GM18868 (cell line): ENCODE measurements around the gene U2SURP.
"Not testable (repeated sequence)": the region's sequence is repeated elsewhere in the genome, so short reads cannot be mapped to it uniquely, and the experiment has no call there.

Experiments
- ATAC-seq: cut with Tn5 transposase; IDR thresholded peaks from one replicate; pipeline ENCODE4 v1.9.1; 2021; ENCODE audit warnings: mild to moderate bottlenecking, moderate library complexity; ENCODE audit not compliant: unreplicated experiment

U2SURP gene

DNA sequence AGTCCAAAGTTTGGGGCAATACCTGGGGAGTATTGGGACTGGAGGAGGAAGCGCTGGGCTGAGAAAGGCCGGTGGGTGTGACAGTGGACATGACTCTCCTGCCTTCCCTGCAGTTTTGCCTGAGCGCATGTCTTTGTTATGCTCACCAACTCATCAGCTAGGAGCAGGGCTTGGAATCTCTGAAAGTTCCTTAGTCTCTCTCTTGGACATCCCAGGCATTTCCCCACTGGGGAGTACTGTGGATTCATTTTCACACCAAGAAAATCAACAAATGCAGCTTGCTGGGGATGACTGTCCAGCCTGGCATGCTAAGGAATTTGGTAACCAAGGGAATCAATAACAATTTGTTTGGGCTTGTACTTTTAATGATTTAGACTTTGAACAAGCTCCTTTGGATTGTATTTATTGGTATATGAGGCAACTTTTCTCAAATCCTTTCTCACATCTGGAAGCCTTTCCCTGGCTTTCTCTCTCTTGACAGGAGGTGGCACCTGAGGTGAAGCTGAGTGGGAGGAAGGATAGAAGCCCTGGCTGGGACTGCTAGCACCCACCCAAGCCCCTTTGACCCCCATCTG, 69.7 kb downstream of the U2SURP start:
- no peak for ATAC-seq

DNA sequence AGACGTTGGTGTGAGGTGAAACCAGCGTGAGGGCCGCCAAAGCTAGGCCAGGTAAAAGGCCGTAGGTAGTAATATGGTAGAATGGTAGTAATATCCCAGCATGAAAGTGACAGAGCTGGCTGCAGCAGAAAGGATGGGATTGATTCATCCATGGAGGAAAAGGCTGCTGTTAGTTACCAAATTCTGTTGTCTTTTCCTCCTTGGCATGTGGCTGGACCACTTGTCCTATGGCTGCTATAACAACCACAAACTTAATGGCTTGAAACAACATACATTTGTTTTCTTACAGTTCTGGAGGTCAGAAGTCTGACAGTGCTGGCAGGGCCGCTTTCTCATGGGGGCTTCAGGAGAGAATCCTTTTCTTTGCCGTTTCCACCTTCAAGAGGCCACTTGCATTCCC, 70.4 kb downstream of the U2SURP start:
- ATAC-seq = no peak

DNA sequence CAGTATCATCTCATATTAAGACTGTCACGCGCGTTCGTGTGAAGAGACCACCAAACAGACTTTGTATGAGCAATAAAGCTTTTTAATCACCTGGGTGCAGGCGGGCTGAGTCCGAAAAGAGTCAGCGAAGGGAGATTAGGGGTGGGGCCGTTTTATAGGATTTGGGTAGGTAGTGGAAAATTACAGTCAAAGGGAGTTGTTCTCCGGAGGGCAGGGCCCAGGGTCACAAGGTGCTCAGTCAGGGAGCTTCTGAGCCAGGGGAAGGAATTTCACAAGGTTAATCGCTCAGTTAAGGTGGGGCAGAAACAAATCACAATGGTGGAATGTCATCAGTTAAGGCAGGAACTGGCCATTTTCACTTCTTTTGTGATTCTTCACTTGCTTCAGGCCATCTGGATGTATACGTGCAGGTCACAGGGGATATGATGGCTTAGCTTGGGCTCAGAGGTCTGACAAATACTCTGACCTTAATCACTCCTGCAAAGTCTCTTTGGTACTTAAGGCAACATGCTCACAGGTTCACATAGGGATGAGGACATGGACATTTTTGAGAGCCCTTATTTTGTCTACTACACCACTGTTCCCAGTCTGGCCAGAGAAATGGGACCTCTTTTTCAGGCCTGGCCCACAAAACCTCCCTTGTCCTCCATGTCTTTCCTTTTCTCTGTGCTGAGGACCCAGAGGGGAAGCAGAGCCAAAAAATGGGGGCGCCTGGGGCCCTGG, 71.1 kb downstream of the U2SURP start:
- ATAC-seq = not testable (repeated sequence)

DNA sequence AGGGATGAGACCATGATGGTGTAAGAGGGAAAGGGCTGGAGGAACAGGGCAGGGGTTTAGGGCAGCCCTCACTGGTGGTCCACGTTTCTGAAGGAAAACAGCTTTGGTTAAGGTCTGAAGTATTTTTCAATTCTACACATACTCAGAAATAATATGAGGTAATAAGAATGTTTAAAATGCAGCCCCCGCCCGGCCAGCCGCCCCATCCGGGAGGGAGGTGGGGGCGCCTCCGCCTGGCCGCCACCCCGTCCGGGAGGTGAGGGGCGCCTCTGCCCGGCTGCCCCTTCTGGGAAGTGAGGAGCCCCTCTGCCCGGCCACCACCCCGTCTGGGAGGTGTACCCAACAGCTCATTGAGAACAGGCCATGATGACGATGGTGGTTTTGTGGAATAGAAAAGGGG, 72.2 kb downstream of the U2SURP start:
- not testable (repeated sequence) for ATAC-seq

DNA sequence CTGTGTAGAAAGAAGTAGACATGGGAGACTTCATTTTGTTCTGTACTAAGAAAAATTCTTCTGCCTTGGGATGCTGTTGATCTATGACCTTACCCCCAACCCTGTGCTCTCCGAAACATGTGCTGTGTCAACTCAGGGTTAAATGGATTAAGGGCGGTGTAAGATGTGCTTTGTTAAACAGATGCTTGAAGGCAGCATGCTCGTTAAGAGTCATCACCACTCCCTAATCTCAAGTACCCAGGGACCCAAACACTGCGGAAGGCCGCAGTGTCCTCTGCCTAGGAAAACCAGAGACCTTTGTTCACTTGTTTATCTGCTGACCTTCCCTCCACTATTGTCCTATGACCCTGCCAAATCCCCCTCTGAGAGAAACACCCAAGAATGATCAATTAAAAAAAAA, 72.6 kb downstream of the U2SURP start:
- ATAC-seq = not testable (repeated sequence)

DNA sequence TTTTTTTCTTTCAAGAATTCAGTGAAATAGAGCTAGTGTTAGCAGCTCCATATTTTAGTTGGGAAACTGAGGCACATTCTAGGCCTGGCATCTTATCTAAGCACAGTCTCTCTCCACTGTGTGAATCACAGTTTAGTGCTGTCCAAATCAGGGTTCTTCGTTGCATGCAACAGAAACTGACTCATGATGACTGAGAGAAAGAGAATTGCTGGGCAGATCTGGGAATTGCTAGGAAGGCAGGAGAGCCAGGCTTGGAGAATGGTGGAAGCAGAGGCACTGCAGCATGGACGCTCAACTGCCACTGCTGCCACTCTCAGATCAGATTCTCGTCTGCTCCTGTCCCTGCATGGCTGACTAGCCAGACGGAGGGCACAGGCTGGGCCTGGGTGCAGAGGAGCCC, 77.5 kb downstream of the U2SURP start:
- no peak for ATAC-seq

DNA sequence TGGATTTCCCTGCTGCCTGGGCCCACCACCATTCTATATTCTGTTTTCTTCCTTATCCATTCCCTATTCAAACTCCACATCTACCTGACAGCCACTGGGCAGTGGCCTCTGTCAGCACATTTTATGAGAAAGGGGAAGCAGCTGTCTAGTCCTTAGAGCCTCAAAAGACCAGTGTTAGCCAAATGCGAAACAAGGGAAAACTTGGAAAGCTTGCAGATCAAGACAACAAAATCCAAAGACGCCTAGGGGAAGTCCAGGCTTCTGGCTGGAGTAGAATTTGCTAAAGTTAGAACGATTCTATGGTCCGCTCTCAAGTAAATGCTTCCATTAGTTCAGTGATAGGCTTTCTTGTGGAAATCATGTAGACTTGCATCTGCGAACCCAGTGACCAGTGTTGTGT, 78.8 kb downstream of the U2SURP start:
- ATAC-seq = no peak

DNA sequence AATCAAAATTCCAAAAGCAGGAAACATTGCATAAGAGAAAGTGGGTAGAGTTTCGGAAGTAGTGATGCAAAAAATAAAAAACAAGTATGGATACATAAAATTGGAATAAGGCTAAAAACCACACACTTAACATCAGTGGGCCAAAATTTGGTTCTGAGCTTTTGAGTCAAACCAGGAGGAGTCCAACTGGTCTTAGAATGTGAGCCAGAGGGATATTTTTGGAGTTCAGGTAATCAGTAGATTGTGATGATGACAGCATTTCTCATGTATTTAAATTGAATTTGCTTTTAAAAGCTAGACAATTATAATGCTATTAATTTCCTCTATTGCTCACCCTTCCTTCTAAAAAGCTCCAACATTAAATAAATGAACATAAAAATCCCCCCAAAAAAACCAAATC, 80.0 kb downstream of the U2SURP start:
- ATAC-seq = no peak

DNA sequence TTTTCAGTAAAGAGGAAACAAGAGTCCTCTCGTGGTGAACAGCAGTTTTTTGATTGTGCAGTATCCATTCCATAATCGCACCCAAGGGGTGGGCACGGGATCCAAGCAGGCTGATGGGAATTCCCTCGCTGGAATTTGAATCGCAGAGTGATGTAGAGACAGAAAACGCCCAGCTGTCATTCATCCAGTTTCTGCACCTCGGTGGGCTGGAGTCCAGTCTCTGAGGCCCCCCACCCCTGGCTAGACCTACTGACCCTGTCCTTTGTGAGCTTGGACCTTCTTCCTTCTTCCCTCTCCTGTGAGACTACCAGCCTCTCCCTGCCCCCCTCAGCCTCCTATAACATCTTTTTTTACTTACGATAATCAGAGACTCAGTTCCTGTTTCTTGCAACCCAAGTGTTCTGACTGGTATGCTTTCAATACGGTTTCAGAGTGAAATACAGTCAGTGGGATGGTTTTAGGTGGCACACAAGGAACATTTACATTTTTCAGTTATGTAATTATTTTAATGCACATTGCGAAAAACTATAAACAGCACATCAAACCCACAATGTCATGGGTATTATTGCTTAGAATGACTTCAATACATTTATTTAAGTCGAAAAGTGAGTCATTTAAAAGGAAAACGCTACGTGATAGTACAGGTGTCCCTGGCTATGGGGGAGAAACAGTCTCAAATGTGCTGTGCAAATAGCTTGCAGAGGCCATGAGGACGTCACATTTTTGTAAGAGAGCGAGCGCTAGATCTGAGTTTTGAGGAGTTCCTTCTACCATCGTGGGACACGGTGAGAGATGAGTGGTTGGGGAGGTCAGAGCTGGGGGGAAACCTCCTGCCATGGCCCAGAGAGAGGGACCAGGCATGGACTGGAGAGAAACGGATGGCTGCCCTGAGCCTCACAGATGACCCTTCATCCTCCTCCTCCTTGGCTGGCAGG, 80.7 kb downstream of the U2SURP start:
- peak; percentile 82 for ATAC-seq

DNA sequence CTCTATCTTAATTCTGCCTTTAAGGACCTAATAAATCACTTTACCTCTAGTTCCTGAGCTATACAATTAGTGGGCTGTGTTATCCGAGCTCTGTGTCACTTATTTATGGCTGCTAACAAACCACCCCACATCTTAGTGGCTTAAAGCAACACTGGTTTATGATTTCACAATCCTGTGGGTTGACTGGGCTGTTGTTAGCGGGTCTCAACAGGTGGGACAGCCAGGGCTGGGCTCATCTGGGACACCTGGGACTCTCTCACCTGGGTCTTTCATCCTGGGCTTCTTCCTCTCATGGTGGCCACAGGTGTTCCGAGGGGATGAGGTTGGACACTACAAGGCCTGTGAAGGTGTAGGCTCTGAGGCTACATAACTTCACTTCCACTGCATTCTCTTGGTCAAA, 82.4 kb downstream of the U2SURP start:
- ATAC-seq = no peak

DNA sequence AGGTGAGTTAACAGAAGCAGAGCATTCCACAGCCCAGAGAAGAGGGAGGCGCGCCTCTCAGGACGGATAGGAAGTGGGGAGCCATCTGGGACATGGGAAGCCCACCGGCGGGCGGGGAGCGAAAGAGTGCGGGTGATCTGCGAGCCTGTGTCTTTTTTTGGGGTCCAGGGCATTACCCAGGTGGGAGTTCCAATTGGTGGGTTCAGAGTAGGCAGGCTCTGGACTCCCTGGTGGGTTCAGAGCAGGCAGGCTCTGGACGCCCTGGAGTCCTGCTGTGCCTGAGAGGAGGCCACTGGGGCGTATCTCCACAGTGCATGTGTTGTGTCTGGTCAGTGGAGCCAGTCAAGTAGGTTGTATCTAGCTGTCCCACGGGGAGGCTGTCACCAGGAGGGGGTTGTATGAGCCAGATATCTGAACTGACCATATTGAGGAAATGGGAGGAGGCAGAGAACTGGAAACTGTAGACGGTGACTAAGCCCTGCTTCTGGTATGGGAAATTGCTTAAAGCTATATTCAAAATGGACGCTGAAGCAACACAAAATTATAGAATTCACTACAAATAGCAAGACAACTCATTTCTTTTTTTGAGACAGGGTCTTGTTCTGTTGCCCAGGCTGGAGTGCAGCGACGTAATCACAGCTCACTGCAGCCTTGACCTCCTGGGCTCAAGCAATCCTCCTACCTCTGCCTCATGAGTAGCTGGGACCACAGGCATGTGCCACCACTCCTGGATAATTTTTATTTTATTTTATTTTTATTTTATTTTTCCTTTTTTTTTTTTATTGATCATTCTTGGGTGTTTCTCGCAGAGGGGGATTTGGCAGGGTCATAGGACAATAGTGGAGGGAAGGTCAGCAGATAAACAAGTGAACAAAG, 83.7 kb downstream of the U2SURP start:
- peak; percentile 50 for ATAC-seq

DNA sequence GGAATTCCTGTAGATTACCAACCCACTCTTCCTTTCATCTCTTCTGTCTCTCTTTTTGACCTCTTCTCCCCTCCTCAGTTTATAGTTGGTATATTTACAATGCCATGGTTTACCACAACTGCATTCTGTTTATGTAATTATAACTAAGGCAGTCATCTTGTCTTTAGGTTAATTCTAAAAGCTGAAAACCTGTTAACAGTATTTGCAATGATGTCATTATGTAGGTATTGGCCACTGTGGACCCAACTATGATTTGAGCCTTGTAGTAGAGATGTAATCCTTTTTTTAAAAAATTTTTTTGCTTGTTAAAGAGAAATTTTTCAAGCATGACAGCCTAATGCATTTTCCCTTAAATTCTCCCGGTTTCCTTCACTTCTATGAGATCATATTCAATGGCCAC, 87.5 kb downstream of the U2SURP start:
- no peak for ATAC-seq

DNA sequence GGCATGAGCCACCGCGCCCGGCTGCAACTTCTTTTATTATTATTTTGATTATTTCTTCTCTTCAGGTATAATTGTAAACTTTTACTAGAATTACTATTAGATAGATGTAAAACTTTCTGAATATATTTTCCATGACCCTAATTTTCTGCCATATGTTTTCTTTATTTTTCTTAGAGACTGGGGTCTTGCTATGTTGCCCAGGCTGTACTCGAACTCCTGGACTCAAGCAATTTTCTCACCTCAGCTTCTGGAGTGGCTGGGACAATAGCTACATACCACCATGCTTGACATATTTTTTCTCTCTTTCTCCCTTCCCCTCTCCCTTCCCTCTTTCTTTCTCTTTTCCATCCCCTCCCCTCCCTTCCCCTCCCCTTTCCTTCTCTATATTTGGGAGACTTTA, 88.6 kb downstream of the U2SURP start:
- ATAC-seq = no peak

DNA sequence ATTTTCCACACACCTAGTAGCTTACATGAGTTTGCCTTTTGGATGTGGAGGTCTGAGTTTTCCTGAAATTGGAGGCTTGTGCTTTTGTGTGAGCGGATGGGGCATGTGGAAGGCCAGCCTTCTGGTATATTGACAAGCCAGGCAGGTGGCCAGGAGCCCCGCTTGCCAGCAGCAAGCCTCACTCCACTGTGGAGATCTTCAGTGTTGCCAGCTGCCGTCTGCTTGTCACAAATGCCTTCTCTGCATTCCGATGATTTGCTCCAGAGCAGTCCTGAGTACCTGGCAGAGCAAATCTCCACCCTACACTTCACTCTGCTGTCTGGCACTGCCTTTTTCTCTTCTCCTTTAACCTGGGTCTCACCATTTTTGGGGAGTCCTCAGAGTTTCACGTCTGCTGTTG, 89.1 kb downstream of the U2SURP start:
- no peak for ATAC-seq

DNA sequence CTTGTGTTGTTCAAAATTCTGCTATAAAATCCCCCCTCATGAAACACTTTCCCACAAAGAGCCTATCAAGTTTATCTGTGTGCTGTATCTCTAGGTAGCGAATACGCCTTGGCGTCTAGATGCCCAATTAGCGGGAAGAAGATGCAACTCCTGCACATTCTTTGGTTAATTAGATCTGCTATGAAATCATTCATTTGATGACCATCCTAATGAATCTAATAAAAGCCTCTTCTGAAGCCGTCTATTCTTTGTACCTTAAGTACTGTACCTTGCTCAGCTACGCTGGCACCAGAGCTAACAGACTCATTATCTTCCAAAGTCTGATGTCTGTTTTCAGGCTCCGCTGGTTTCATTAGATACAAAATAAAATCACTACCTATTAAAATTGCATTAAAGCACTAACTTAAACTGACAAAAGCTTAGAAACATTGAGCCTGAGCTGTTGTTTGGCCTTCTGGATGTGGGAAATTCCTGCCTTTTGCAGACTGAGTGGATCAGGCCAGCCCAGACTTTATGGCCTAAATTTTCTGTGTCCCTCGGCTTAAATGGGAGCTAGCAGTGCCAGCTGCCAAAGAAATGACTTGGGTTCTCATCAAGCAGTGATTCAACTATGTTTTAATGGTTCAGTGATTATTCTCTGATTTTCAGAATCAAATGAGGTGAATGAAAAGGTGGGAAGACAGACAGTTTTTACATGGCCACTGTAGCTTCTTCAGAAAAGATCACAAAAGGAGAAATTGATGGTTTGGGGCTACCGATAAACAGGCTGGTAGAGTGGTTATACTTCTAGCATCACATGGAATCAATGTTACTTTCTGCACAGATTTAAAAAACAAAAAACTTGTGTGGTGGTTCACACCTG, 89.8 kb downstream of the U2SURP start:
- ATAC-seq = no peak

DNA sequence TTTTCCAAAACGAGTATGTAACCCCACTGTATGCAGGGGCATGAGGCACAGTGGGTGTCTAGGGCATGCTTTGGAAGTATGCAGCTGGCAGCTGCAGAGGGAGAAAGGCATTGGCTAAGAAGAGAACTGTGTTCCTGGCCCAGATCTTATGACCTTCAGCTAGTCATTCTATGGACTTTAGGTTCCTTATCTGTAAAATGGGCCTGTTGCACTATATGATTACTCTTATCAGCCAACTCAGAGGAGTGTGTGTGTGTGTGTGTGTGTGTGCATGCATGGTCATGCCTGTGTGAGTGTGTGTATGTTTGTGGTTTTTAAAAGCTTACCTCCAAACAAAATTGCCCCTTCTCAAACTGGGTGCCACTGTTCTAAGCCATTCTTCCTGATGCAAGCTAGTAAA, 90.8 kb downstream of the U2SURP start:
- ATAC-seq = no peak

DNA sequence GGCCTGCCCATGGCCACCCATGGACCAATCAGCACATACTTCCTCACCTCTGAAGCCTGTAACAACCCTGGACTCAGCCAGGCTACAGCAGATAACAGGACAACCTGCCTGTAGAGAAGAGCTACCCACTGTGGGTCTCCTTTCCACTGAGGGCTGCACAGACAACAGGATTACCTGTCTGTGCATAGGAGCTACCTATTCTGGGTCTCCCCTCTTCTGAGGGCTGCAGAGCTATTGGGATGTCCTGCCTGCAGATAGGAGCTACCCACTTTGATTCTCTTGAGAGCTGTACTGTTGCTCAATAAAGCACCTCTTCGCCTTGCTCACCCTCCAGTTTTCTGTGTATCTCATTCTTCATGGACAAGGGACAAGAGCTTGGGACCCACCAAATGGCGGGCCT, 94.4 kb downstream of the U2SURP start:
- ATAC-seq = no peak

DNA sequence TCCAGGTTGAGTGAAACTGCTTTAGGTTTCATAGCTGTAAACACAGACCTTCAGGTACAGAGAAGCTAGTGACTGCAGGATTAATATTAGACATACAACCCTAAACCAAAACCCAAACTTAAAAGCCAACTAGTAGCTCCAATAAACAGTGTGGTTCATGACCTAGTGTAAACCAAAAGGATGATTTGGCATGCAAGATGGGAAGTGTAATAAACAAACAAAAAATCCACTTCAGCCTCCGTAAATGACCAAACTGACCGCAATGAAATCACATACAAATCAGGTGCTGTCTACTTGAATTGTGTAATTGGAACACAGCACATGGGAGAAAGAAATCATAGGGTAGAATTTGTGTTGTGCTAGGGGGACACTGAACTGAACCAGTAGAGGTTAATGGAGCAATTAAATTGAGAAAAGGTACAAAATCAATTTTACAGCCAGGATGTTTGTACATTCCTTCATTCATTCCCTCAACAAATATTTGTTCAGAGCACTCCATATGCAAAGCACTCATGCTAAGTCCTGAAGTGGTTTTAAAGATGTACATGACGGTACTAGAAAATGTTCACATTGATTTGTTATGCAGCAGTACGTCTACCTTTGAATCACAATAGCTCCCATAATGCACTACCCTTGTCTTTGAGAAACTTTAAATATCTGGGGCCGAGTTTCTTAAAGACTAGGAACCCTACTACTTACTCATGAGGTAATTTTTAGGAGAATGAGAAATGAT, 96.8 kb downstream of the U2SURP start:
- ATAC-seq = no peak

DNA sequence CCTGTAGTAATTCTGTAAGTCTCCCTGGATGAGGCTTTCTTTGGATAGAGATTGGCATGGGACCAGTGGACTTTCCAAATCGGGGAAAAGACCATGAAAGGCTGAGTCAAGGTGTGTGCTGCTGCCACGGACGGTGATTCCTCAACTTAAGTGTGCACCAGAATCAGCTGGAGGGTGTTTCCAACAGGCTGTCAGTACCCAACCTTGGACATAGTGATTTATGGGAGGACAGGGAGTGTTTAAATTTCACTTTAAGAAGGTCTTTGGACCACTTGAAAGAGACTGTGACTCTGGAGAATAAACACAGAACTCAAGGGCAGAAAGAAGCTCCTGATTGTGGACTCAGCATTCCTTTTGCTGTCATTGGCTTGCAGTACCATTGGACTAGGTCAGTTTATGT, 97.8 kb downstream of the U2SURP start:
- no peak for ATAC-seq
